Activated B cell treated with CpG ODN at 0.5 μM for 24 hours (primary cell): Measurements from ENCODE around the gene FGF3. TPM values are rescaled to one million over a fixed set of nuclear protein-coding genes. Genes with fewer than 3 reads are reported as not detected.
A peak's percentile ranks its signal among the peaks of the same experiment; 100 is the strongest.

Experiments used
- ATAC-seq: fragments of 200-7000 bp; cut with Tn5 transposase; one replicate; pipeline ENCODE4 v1.10.0; 2021; ENCODE audit warnings: low read depth, mild to moderate bottlenecking, moderate library complexity
- CTCF ChIA-PET: fragments of 350-600 bp; sonication (Branson Sonifier 250); formaldehyde crosslinking; loops from one replicate; lab custom pipeline; 2021; ENCODE audit warnings: antibody characterized with exemption; lab: Charles Lee
- POLR2A ChIA-PET: fragments of 350-600 bp; sonication (Branson Sonifier 250); formaldehyde crosslinking; loops from one replicate; lab custom pipeline; 2021; ENCODE audit warnings: antibody characterized with exemption; lab: Charles Lee
- DNase-seq: peaks from one replicate; pipeline ENCODE4 v3.0.0; 2022
- H3K27ac Mint-ChIP-seq: one replicate; pipeline ENCODE4 v1.8.0; 2020; ENCODE audit warnings: mixed read lengths
- H3K27me3 Mint-ChIP-seq: one replicate; pipeline ENCODE4 v1.8.0; 2021; ENCODE audit warnings: mixed read lengths
- H3K36me3 Mint-ChIP-seq: one replicate; pipeline ENCODE4 v1.8.0; 2021; ENCODE audit warnings: low read depth, mixed read lengths
- H3K4me1 Mint-ChIP-seq: one replicate; pipeline ENCODE4 v1.8.0; 2021; ENCODE audit warnings: mixed read lengths
- H3K4me3 Mint-ChIP-seq: one replicate; pipeline ENCODE4 v1.8.0; 2020; ENCODE audit warnings: mild to moderate bottlenecking, mixed read lengths
- H3K9me3 Mint-ChIP-seq: one replicate; pipeline ENCODE4 v1.8.0; 2020; ENCODE audit warnings: mixed read lengths
- CTCF ChIP-seq: fragments of 200-600 bp; IDR thresholded peaks from one replicate; pipeline ENCODE4 v1.8.0; 2022; ENCODE audit warnings: antibody characterized with exemption, mild to moderate bottlenecking
- intact Hi-C: fragments of 100-400 bp; cut with micrococcal nuclease; formaldehyde crosslinking; loops from one replicate; pipeline ENCODE4 v1.15.1; 2024
- total RNA-seq: library from RNA; stranded (reverse); gene quantifications from 2 replicates; pipeline ENCODE4 v1.2.3, GENCODE V29; 2022

FGF3 gene
- total RNA-seq, 1 donor from 2014 or later, result not detected

GRCh38 chr11:69803604-69804218, 15.5 kb downstream of the FGF3 start:
- ATAC-seq, result no peak
- peaks cover 13% of the 10 kb centered on the region for H3K27me3 Mint-ChIP-seq
- TF ChIP-seq CTCF, result no peak
- ChIA-PET CTCF (no interaction called here), POLR2A (no interaction called here)
- intact Hi-C loops, result no loop called here
- no peaks in the 10 kb centered on the region for H3K9me3 Mint-ChIP-seq
- no peak for DNase-seq
- no peak overlapping the region for H3K4me3 Mint-ChIP-seq
- H3K27ac Mint-ChIP-seq, result no peak overlapping the region
- no peaks in the 10 kb centered on the region for H3K4me1 Mint-ChIP-seq
- H3K36me3 Mint-ChIP-seq, result no peaks in the 10 kb centered on the region

GRCh38 chr11:69803022-69803421, 16.2 kb downstream of the FGF3 start:
- POLR2A ChIA-PET, result no interaction called here
- no peak for ATAC-seq
- intact Hi-C loops, result no loop called here

GRCh38 chr11:69802590-69802989, 16.6 kb downstream of the FGF3 start:
- CTCF ChIA-PET, result no interaction called here
- ATAC-seq, result no peak
- POLR2A ChIA-PET, result no interaction called here

More at GRCh38 chr11:69803022-69803421, 16.2 kb downstream of the FGF3 start:
- no peak overlapping the region for H3K4me3 Mint-ChIP-seq
- no peak for TF ChIP-seq CTCF
- no peaks in the 10 kb centered on the region for H3K4me1 Mint-ChIP-seq
- peaks cover 10% of the 10 kb centered on the region for H3K27me3 Mint-ChIP-seq
- CTCF ChIA-PET, result no interaction called here
- no peak overlapping the region for H3K27ac Mint-ChIP-seq
- no peaks in the 10 kb centered on the region for H3K9me3 Mint-ChIP-seq
- no peaks in the 10 kb centered on the region for H3K36me3 Mint-ChIP-seq
- DNase-seq, result no peak

GRCh38 chr11:69801513-69802335, 17.5 kb downstream of the FGF3 start:
- CTCF ChIA-PET, result interaction anchor here (1.0 kb wide), 1 partner anchor 83 kb away, joined by 3 read pairs; no protein-coding TSS in a partner anchor
- ATAC-seq (no peak), DNase-seq (peak; percentile 36)
- intact Hi-C loops, result no loop called here
- no peak overlapping the region for H3K4me3 Mint-ChIP-seq
- no peaks in the 10 kb centered on the region for H3K9me3 Mint-ChIP-seq
- POLR2A ChIA-PET, result no interaction called here
- peaks cover 8% of the 10 kb centered on the region for H3K27me3 Mint-ChIP-seq
- H3K27ac Mint-ChIP-seq, result no peak overlapping the region
- H3K4me1 Mint-ChIP-seq, result no peaks in the 10 kb centered on the region
- TF ChIP-seq CTCF, result no peak
- H3K36me3 Mint-ChIP-seq, result no peaks in the 10 kb centered on the region

More at GRCh38 chr11:69802590-69802989, 16.6 kb downstream of the FGF3 start:
- H3K4me1 Mint-ChIP-seq, result no peaks in the 10 kb centered on the region
- no peak for TF ChIP-seq CTCF
- DNase-seq, result no peak
- H3K27ac Mint-ChIP-seq, result no peak overlapping the region
- no peaks in the 10 kb centered on the region for H3K9me3 Mint-ChIP-seq
- no peak overlapping the region for H3K4me3 Mint-ChIP-seq
- H3K36me3 Mint-ChIP-seq, result no peaks in the 10 kb centered on the region
- H3K27me3 Mint-ChIP-seq, result peaks cover 10% of the 10 kb centered on the region
- intact Hi-C loops, result no loop called here

GRCh38 chr11:69800278-69800677, 18.9 kb downstream of the FGF3 start:
- no peak for TF ChIP-seq CTCF
- Mint-ChIP-seq H3K27me3 (peaks cover 8% of the 10 kb centered on the region), H3K4me3 (no peak overlapping the region), H3K36me3 (no peaks in the 10 kb centered on the region), H3K4me1 (no peaks in the 10 kb centered on the region), H3K27ac (no peak overlapping the region), H3K9me3 (no peaks in the 10 kb centered on the region)
- ATAC-seq (no peak), DNase-seq (no peak)
- intact Hi-C loops, result no loop called here
- POLR2A ChIA-PET, result no interaction called here
- CTCF ChIA-PET, result no interaction called here
